ENCODE data around the gene PARN. TPM values are rescaled to one million over a fixed set of nuclear protein-coding genes. Genes with fewer than 3 reads are reported as not detected.
A peak's percentile ranks its signal among the peaks of the same experiment; 100 is the strongest.
"Not testable (repeated sequence)": the region's sequence is repeated elsewhere in the genome, so short reads cannot be mapped to it uniquely, and the experiment has no call there.

Gene PARN
- total RNA-seq, 1 donor from 2014 or later = 23.7 TPM

- no peak for DNase-seq
Observed at GRCh38 chr16:14460726-14461125, 169.3 kb downstream of the PARN start.

GRCh38 chr16:14458576-14458975 is 171.5 kb downstream of the PARN start:
- no peak for DNase-seq

GRCh38 chr16:14456793-14457481 is 173.1 kb downstream of the PARN start:
- DNase-seq = no peak

DNA sequence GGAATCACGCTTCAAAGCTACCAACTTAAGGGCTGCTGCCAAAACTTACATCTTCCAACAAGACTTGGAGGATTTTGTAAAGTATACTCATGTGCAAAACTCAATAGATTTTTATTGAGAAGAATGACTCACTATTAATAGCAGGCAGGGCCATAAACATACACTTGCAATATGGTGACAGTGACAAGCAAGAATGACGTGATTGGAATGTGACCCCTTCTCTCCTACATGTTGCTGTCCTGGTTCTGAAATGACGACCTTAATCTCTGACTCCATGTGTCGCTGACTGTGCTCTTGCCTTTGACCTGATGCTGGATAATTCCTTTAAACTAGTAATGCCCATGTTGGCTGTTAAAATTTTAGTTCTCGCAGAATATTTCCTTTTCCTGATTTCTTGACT is 174.5 kb downstream of the PARN start:
- DNase-seq = no peak

- no peak for DNase-seq
Observed at GRCh38 chr16:14454391-14454790, 175.7 kb downstream of the PARN start.

DNA sequence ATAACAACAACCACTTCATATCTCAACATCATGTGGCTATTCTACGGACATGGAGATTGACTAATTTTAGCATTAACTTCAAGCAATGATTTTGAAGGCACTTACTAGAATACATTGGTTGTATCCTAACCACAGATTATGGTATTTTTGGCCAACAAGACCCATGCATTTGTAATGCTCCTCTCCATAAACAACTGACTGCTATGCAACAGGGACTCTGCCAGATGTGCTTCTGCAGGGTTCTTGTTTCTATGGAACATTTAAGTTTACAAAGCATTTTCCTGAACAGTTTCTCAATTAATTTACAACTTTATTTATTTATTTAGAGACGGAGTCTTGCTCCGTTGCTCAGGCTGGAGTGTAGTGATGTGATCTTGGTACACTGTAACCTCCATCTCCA is 178.0 kb downstream of the PARN start:
- no peak for DNase-seq

DNA sequence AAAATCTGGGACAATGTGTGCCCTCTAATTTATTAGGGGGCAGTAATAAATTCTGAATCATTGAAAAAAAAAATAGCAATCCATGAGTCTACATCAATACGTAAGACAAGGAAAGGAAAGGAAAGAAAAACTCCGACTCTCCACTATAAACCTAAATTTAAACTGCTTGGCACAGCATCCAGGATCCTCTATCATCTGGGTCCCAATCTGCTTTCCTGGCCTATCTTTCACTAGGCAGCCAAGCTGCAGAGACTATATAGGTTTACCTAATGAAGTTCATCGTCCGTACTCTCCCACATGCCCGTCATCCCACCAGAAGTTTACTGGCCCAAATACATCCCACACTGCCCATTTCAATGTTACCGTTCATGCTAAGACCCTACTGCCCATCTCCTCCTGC is 179.2 kb downstream of the PARN start:
- DNase-seq = no peak

GRCh38 chr16:14449790-14450480 is 180.1 kb downstream of the PARN start:
- DNase-seq = no peak

DNA sequence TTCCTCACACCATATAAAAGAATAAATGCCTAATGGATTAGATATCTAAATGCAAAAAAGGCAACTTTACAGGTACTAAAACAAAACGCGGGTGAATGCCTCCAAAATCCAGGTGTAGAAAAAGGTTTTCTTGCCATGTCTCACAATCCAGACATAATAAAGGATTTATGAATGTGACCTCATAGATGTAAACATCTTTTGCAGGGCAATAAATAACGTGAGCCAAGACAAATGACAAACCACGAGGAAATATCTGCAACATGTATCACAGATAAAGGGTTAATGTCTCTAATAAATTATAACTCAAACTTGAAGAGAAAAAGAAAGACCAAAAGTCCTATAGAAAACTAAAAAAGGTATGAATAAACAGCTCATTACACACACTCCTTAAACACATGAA is 180.7 kb downstream of the PARN start:
- no peak for DNase-seq

DNA sequence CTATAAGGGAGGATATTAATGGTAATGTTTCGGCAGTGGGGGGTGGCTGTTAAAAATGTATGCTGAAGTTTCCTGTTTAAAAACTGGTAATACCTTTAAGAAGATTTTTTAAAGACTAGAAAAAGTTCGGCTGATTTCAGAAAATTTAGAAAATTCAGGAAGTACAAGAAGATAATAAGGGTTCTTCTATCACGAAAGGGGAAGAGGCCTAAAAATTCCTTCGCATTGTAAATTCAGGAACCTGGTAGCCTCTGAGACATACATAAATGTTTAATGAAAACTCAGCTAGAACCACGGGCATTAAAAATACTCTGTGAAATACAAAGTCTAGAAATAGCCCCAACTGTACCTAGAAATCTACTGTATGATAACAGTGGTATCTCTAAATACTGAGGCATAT is 181.2 kb downstream of the PARN start:
- DNase-seq = no peak

- DNase-seq = no peak
Observed at GRCh38 chr16:14447783-14448182, 182.3 kb downstream of the PARN start.

DNA sequence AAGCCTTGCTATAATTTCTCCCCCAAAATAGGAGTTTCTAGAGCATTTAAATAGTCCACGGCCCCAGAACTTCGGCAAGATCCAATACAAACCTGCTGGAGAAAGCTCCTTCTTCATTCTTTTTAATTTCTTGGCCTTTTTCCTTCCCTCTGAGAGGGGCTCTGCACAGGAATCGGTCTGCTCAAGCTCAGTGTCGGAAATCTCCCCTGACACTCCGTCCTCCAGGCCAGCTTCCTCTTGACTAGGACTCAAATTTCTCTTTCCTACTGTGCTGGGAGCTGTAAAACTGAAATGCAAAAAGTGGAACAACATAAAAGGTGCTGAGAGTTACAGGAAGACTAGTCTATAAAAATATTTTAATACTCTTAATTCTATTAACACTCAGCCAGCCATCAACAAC is 183.3 kb downstream of the PARN start:
- no peak for DNase-seq

GRCh38 chr16:14445937-14446715 is 183.9 kb downstream of the PARN start:
- no peak for DNase-seq

GRCh38 chr16:14444979-14445810 is 184.9 kb downstream of the PARN start:
- DNase-seq = no peak

- DNase-seq = not testable (repeated sequence)
Observed at GRCh38 chr16:14441533-14441932, 188.5 kb downstream of the PARN start.

DNA sequence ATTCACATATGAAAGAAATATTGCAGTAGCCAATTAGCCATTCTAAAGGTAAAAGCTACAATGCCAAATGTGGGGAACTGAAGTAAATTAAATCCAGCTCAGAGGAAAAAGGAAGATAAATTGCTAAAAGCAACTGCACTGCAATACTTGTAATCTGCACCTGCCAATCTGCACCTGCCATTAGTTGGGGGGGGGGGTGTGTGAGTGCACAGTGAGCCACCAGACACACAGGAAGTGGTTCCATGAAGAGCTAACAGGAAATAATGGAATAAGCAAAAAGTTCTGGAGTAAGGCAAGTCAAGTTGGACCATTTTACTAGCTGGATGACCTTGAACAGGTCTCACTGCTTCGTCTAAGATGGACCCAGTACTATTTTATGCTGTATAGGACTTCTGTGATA is 191.8 kb downstream of the PARN start:
- DNase-seq = no peak

DNA sequence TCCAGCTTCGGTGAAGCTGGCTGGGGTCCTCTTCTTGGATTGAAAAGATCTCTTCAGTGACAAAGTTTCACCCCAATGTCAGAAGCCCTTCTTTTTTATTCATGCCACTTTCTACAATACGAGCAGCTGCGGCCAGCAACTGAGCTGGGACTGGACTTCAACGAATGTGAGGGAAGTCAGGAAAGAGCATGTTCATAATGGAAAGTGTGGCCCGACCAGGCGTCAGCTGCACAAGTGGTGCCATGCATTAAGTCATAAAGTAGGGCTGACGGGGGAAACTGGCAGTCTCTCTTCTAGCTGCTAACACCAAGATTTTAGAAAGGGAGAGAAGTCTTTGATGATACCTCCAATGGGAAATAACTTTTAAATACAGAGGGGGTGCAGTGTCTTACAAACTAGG is 192.6 kb downstream of the PARN start:
- DNase-seq = no peak

DNA sequence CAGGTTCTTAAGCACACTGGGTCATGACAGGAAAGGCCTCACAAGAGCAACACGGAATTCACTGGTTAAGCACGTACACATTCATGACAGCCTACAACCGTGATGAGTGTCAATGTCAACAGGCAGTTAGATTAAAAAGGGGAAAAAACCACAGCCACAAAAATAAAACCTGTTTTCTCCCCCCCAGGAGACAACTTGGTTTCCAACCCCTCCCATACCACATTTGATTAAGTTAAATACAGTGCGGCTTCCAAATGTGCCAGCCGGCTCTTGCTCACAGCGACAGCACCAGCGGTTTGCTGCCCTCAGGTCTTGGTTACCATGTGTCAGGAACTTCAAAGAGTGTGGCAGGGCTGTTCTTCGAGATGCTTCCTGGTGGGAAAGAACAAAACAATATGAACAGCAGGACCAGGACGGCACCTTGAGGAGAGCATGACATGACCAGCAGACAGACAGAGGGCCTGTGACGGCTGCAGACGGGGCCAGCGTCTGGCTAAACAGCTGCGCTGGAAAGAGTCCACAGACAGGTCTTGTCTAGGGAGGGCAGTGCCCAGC is 193.6 kb downstream of the PARN start:
- no peak for DNase-seq

DNA sequence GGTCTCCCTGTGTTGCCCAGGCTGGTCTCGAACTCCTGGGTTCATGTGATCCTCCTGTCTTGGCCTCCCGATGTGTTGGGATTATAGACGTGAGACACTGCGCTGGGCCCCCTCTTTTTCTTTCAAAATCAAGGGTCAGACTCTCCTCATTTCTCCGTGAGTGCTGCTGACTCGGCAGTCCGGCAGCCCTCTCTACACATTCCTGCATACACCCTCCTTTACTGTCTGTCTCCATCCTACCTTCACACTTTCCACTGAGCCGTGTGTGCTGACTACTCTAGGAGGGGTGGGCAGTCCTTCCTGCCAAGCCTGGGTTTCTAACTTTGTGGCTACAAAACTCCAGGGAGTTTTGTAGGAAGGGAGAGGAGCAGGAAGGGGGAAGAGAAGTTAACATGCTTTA is 195.2 kb downstream of the PARN start:
- DNase-seq = no peak

DNA sequence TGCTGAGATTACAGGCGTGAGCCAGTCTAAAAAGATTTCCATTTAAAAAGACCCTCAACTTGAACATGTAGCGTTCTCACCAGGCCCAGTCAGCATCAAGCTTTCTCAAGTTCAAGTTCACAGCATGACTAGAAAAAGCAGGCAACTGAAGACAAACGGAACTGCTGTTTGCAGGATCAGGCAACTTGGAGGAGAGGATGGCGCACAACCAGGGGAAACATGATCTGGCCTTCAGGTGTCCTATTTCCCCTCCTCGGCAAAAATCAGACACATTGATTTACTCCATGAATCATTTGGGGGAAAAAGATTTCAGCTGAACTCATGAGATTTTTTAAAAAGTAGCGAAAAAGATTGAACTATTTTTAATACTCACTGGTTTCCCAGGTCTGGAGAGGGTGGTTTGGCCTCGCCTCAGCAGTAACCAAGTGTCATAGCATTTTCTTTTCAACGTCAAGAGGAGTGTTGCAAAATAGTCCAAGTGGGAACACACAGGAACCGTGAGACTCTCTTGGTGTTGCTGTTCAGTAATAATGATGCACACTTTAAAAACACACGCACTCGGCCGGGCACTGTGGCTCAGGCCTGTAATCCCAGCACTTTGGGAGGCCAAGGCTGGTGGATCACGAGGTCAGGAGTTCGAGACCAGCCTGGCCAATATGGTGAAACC is 201.0 kb downstream of the PARN start:
- DNase-seq = not testable (repeated sequence)

DNA sequence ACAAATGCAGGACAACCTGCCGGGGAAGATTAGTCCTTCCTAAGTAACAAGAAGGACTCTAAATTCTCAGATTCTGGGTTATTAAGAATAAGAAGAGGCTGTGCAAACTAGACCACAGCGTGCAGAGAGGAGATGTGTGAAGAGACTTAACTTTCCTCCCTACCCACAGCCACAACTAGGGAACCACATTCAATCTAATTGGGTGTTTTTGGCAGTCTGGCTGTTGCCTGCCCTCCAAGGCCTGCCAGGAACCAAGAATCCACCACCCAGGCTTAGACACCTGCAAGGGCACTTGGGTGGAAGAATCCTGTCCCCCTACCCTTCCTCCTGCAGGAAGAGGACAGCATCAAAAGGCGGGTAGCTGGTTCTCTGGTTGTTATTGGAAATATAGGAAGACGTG is 202.0 kb downstream of the PARN start:
- DNase-seq = no peak

DNA sequence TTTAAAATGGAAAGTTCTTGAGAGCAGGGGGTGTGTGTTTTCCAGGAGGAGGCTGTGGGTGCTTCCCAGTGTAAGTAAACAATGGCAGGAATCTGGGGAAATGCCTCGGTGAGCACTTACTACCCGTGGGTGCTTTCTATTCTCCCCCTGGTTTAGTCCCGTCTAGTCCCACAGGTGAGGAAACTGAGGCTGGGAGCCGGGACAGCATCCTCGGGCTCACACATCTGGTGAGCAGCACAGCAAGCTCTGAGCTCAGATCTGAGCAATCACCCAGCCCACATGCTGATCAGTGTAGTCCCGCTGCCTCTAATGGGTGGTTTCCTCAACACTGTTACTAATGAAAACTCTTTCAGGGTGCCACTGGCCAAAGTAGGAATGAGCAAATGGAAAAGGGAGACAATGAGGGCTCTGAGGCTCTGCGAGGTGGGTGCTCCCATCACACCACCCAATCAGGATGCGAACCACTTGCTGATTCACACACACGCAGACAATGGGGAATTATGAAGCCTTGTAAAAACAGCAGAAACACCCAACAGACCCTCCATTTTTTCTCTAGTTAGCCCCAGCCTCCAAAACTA is 202.6 kb downstream of the PARN start:
- peak; percentile 19 for DNase-seq
